ENCODE measurements around the gene IGIP.

GRCh38 chr5:140151144-140152021 lies 25.6 kb downstream of the IGIP start:
- TF ChIP-seq POLR2A (IDR thresholded peaks at IDR 0.05) (no peak), CTCF (IDR thresholded peaks at IDR 0.05) (no peak)

Data from testis (tissue), 2 donors.